ENCODE data around the gene NKAIN4. TPM values are rescaled to one million over a fixed set of nuclear protein-coding genes. Genes with fewer than 3 reads are reported as not detected.

NKAIN4 gene
- total and polyA plus RNA-seq, 4 donors, result not detected

- no peaks in the 10 kb centered on the region for H3K9me3 ChIP-seq (ENCODE audit: control insufficient read depth, low read length)
- intact Hi-C loops (cut with DNase I), result no loop called here
- DNase-seq (peak in 1 of 2 donors; percentile 38), ATAC-seq (ENCODE audit: low FRiP score) (no peak)
- H3K27ac ChIP-seq (ENCODE audit: low read depth in 1 of 2, low read length in 2 of 2), result no peak overlapping the region
- WGBS, 2 donors, result 71 to 74% methylated on average over 19 of the region's 19 CpGs
- H3K4me1 ChIP-seq (ENCODE audit: control insufficient read depth in 1 of 2, insufficient read depth in 2 of 2, low read length in 2 of 2), result no peaks in the 10 kb centered on the region
- H3K27me3 ChIP-seq (ENCODE audit: control insufficient read depth in 1 of 2, insufficient read depth in 2 of 2, low read length in 1 of 2), result no peaks in the 10 kb centered on the region
- peaks cover 0 to 8% of the 10 kb centered on the region in 2 donors for H3K36me3 ChIP-seq (ENCODE audit: control insufficient read depth in 1 of 2, insufficient read depth in 2 of 2, low read length in 1 of 2)
- no peak overlapping the region for H3K4me3 ChIP-seq (ENCODE audit: low read length in 2 of 2)
Measured at GRCh38 chr20:63280929-63281545, 26.8 kb upstream of the NKAIN4 start.

- Histone ChIP-seq H3K9me3 (ENCODE audit: control insufficient read depth, low read length) (no peaks in the 10 kb centered on the region), H3K27ac (ENCODE audit: low read depth in 1 of 2, low read length in 2 of 2) (no peak overlapping the region), H3K27me3 (ENCODE audit: control insufficient read depth in 1 of 2, insufficient read depth in 2 of 2, low read length in 1 of 2) (no peaks in the 10 kb centered on the region), H3K36me3 (ENCODE audit: control insufficient read depth in 1 of 2, insufficient read depth in 2 of 2, low read length in 1 of 2) (peaks cover 0 to 5% of the 10 kb centered on the region in 2 donors), H3K4me3 (ENCODE audit: low read length in 2 of 2) (no peak overlapping the region), H3K4me1 (ENCODE audit: control insufficient read depth in 1 of 2, insufficient read depth in 2 of 2, low read length in 2 of 2) (no peaks in the 10 kb centered on the region)
- intact Hi-C loops (cut with DNase I), result no loop called here
- DNase-seq (peak in 1 of 2 donors; percentile 9), ATAC-seq (ENCODE audit: low FRiP score) (no peak)
- 95 to 96% methylated on average over 6 of the region's 6 CpGs for WGBS, 2 donors
Measured at GRCh38 chr20:63280371-63280770, 26.1 kb upstream of the NKAIN4 start.

GRCh38 chr20:63279931-63280330, 25.7 kb upstream of the NKAIN4 start:
- H3K36me3 ChIP-seq (ENCODE audit: control insufficient read depth in 1 of 2, insufficient read depth in 2 of 2, low read length in 1 of 2), result peaks cover 0 to 5% of the 10 kb centered on the region in 2 donors
- no peaks in the 10 kb centered on the region for H3K4me1 ChIP-seq (ENCODE audit: control insufficient read depth in 1 of 2, insufficient read depth in 2 of 2, low read length in 2 of 2)
- no peak overlapping the region for H3K4me3 ChIP-seq (ENCODE audit: low read length in 2 of 2)
- no peaks in the 10 kb centered on the region for H3K27me3 ChIP-seq (ENCODE audit: control insufficient read depth in 1 of 2, insufficient read depth in 2 of 2, low read length in 1 of 2)
- intact Hi-C loops (cut with DNase I), result no loop called here
- WGBS, 2 donors, result 89 to 91% methylated on average over 15 of the region's 15 CpGs
- DNase-seq, result peak in 1 of 2 donors; percentile 22
- no peak for ATAC-seq (ENCODE audit: low FRiP score)
- H3K27ac ChIP-seq (ENCODE audit: low read depth in 1 of 2, low read length in 2 of 2), result no peak overlapping the region
- H3K9me3 ChIP-seq (ENCODE audit: control insufficient read depth, low read length), result no peaks in the 10 kb centered on the region

- peaks cover 0 to 3% of the 10 kb centered on the region in 2 donors for H3K36me3 ChIP-seq (ENCODE audit: control insufficient read depth in 1 of 2, insufficient read depth in 2 of 2, low read length in 1 of 2)
- 73 to 78% methylated on average over 17 of the region's 17 CpGs for WGBS, 2 donors
- no peak overlapping the region for H3K27ac ChIP-seq (ENCODE audit: low read depth in 1 of 2, low read length in 2 of 2)
- intact Hi-C loops (cut with DNase I), result no loop called here
- peak in 1 of 2 donors; percentile 31 for DNase-seq
- ATAC-seq (ENCODE audit: low FRiP score), result no peak
- H3K4me1 ChIP-seq (ENCODE audit: control insufficient read depth in 1 of 2, insufficient read depth in 2 of 2, low read length in 2 of 2), result no peaks in the 10 kb centered on the region
- no peak overlapping the region for H3K4me3 ChIP-seq (ENCODE audit: low read length in 2 of 2)
- H3K9me3 ChIP-seq (ENCODE audit: control insufficient read depth, low read length), result no peaks in the 10 kb centered on the region
- no peaks in the 10 kb centered on the region for H3K27me3 ChIP-seq (ENCODE audit: control insufficient read depth in 1 of 2, insufficient read depth in 2 of 2, low read length in 1 of 2)
Measured at GRCh38 chr20:63278661-63279060, 24.4 kb upstream of the NKAIN4 start.

GRCh38 chr20:63277466-63278272, 23.4 kb upstream of the NKAIN4 start:
- peak in 1 of 2 donors; percentile 36 for DNase-seq
- Histone ChIP-seq H3K27me3 (ENCODE audit: control insufficient read depth in 1 of 2, insufficient read depth in 2 of 2, low read length in 1 of 2) (no peaks in the 10 kb centered on the region), H3K4me3 (ENCODE audit: low read length in 2 of 2) (no peak overlapping the region), H3K27ac (ENCODE audit: low read depth in 1 of 2, low read length in 2 of 2) (no peak overlapping the region), H3K36me3 (ENCODE audit: control insufficient read depth in 1 of 2, insufficient read depth in 2 of 2, low read length in 1 of 2) (no peaks in the 10 kb centered on the region), H3K4me1 (ENCODE audit: control insufficient read depth in 1 of 2, insufficient read depth in 2 of 2, low read length in 2 of 2) (no peaks in the 10 kb centered on the region), H3K9me3 (ENCODE audit: control insufficient read depth, low read length) (no peaks in the 10 kb centered on the region)
- intact Hi-C loops (cut with DNase I), result no loop called here
- WGBS, 2 donors, result 90 to 92% methylated on average over 30 of the region's 30 CpGs
- ATAC-seq (ENCODE audit: low FRiP score), result no peak

- Histone ChIP-seq H3K4me3 (ENCODE audit: low read length in 2 of 2) (no peak overlapping the region), H3K36me3 (ENCODE audit: control insufficient read depth in 1 of 2, insufficient read depth in 2 of 2, low read length in 1 of 2) (no peaks in the 10 kb centered on the region), H3K9me3 (ENCODE audit: control insufficient read depth, low read length) (no peaks in the 10 kb centered on the region), H3K27ac (ENCODE audit: low read depth in 1 of 2, low read length in 2 of 2) (no peak overlapping the region), H3K4me1 (ENCODE audit: control insufficient read depth in 1 of 2, insufficient read depth in 2 of 2, low read length in 2 of 2) (no peaks in the 10 kb centered on the region), H3K27me3 (ENCODE audit: control insufficient read depth in 1 of 2, insufficient read depth in 2 of 2, low read length in 1 of 2) (no peaks in the 10 kb centered on the region)
- DNase-seq, result no peak
- WGBS, 2 donors, result 90 to 94% methylated on average over 20 of the region's 20 CpGs
- intact Hi-C loops (cut with DNase I), result no loop called here
- no peak for ATAC-seq (ENCODE audit: low FRiP score)
Measured at GRCh38 chr20:63276956-63277355, 22.7 kb upstream of the NKAIN4 start.

GRCh38 chr20:63275825-63276224, 21.6 kb upstream of the NKAIN4 start:
- intact Hi-C loops (cut with DNase I), result no loop called here
- ATAC-seq (ENCODE audit: low FRiP score), result no peak
- DNase-seq, result no peak
- Histone ChIP-seq H3K27ac (ENCODE audit: low read depth in 1 of 2, low read length in 2 of 2) (no peak overlapping the region), H3K4me1 (ENCODE audit: control insufficient read depth in 1 of 2, insufficient read depth in 2 of 2, low read length in 2 of 2) (no peaks in the 10 kb centered on the region), H3K27me3 (ENCODE audit: control insufficient read depth in 1 of 2, insufficient read depth in 2 of 2, low read length in 1 of 2) (no peaks in the 10 kb centered on the region), H3K36me3 (ENCODE audit: control insufficient read depth in 1 of 2, insufficient read depth in 2 of 2, low read length in 1 of 2) (no peaks in the 10 kb centered on the region), H3K9me3 (ENCODE audit: control insufficient read depth, low read length) (no peaks in the 10 kb centered on the region), H3K4me3 (ENCODE audit: low read length in 2 of 2) (no peak overlapping the region)
- WGBS, 2 donors, result 91 to 92% methylated on average over 18 of the region's 18 CpGs

GRCh38 chr20:63274381-63275228, 20.3 kb upstream of the NKAIN4 start:
- Histone ChIP-seq H3K4me3 (ENCODE audit: low read length in 2 of 2) (no peak overlapping the region), H3K27me3 (ENCODE audit: control insufficient read depth in 1 of 2, insufficient read depth in 2 of 2, low read length in 1 of 2) (no peaks in the 10 kb centered on the region), H3K9me3 (ENCODE audit: control insufficient read depth, low read length) (no peaks in the 10 kb centered on the region), H3K4me1 (ENCODE audit: control insufficient read depth in 1 of 2, insufficient read depth in 2 of 2, low read length in 2 of 2) (no peaks in the 10 kb centered on the region), H3K36me3 (ENCODE audit: control insufficient read depth in 1 of 2, insufficient read depth in 2 of 2, low read length in 1 of 2) (no peaks in the 10 kb centered on the region), H3K27ac (ENCODE audit: low read depth in 1 of 2, low read length in 2 of 2) (no peak overlapping the region)
- DNase-seq (no peak), ATAC-seq (ENCODE audit: low FRiP score) (no peak)
- WGBS, 2 donors, result 73 to 74% methylated on average over 17 of the region's 17 CpGs
- intact Hi-C loops (cut with DNase I), result no loop called here

All from aorta (tissue), 5 donors.